IMR-90 (cell line): Measurements from ENCODE around the gene SEPTIN5.

Source experiments
- CEBPB ChIP-seq: IDR thresholded peaks from 2 replicates; pipeline ENCODE4 v1.6.1; 2012; ENCODE audit warnings: low read depth, low read length, improper control_type of control experiment
- CHD1 ChIP-seq: IDR thresholded peaks from 2 replicates; pipeline ENCODE4 v1.6.1; 2012; ENCODE audit warnings: low read depth, low read length, improper control_type of control experiment
- CTCF ChIP-seq: conservative IDR thresholded peaks from 2 replicates; pipeline ENCODE4 v1.5.1; 2012; ENCODE audit warnings: mild to moderate bottlenecking, low read depth, low read length, improper control_type of control experiment
- FOS ChIP-seq: fragments of 150-350 bp; IDR thresholded peaks from 2 replicates; pipeline ENCODE4 v1.6.1; 2016; ENCODE audit warnings: low read depth, low read length
- MAFK ChIP-seq: IDR thresholded peaks from 2 replicates; pipeline ENCODE4 v1.6.1; 2012; ENCODE audit warnings: low read depth, low read length, improper control_type of control experiment
- MXI1 ChIP-seq: IDR thresholded peaks from 2 replicates; pipeline ENCODE4 v1.6.1; 2012; ENCODE audit warnings: low read depth, mild to moderate bottlenecking, low read length, moderate library complexity, borderline replicate concordance
- NFE2L2 ChIP-seq: fragments of 150-350 bp; IDR thresholded peaks from 2 replicates; pipeline ENCODE4 v1.6.1; 2016; ENCODE audit warnings: low read depth, mild to moderate bottlenecking, low read length
- POLR2A ChIP-seq: IDR thresholded peaks from 2 replicates; pipeline ENCODE4 v1.6.1; 2012; ENCODE audit warnings: mild to moderate bottlenecking, low read depth, low read length
- RAD21 ChIP-seq: IDR thresholded peaks from 2 replicates; pipeline ENCODE4 v1.6.1; 2012; ENCODE audit warnings: low read length, improper control_type of control experiment
- RCOR1 ChIP-seq: IDR thresholded peaks from 2 replicates; pipeline ENCODE4 v1.6.1; 2012; ENCODE audit warnings: mild to moderate bottlenecking, low read length, improper control_type of control experiment; ENCODE audit not compliant: insufficient replicate concordance
- SMC3 ChIP-seq: fragments of 150-350 bp; IDR thresholded peaks from 2 replicates; pipeline ENCODE4 v1.6.1; 2016; ENCODE audit warnings: low read depth, mild to moderate bottlenecking, antibody characterized with exemption, low read length, moderate library complexity
- USF2 ChIP-seq: fragments of 150-350 bp; IDR thresholded peaks from 2 replicates; pipeline ENCODE4 v1.6.1; 2017; ENCODE audit warnings: mild to moderate bottlenecking, antibody characterized with exemption, low read length, low read depth

- TF ChIP-seq CTCF (no peak), POLR2A (no peak), CEBPB (no peak), USF2 (no peak), CHD1 (no peak), MXI1 (no peak), RAD21 (no peak), NFE2L2 (no peak), MAFK (no peak), RCOR1 (no peak), FOS (no peak), SMC3 (no peak)
These were observed 19.6 kb upstream of the SEPTIN5 start for GRCh38 chr22:19694696-19695095.
